BE2C (cell line): ENCODE data around the gene CACNG6.

Experiments used
- DNase-seq: peaks from one replicate; pipeline ENCODE4 v3.0.0-alpha.2; 2020
- H3K27me3 ChIP-seq: fragments of 250-450 bp; sonication (Bioruptor Pico); 2 replicates; pipeline ENCODE4 v1.5.1; 2020; ENCODE audit warnings: mild to moderate bottlenecking
- H3K36me3 ChIP-seq: fragments of 250-450 bp; sonication (Bioruptor Pico); 2 replicates; pipeline ENCODE4 v1.5.1; 2020; ENCODE audit warnings: mild to moderate bottlenecking
- H3K4me1 ChIP-seq: fragments of 250-450 bp; sonication (Bioruptor Pico); 2 replicates; pipeline ENCODE4 v1.5.1; 2020
- H3K4me3 ChIP-seq: 2 replicates; pipeline ENCODE4 v1.5.1; 2011; ENCODE audit warnings: low read depth, low read length
- H3K9me3 ChIP-seq: fragments of 250-450 bp; sonication (Bioruptor Pico); 2 replicates; pipeline ENCODE4 v1.5.1; 2020
- CTCF ChIP-seq: IDR thresholded peaks from 2 replicates; pipeline ENCODE4 v1.5.1; 2012; ENCODE audit warnings: mild to moderate bottlenecking, low read depth, low read length

The CACNG6 gene

GRCh38 chr19:53962887-53963431 lies 28.5 kb upstream of the CACNG6 start, which contains the start of gene CACNG8:
Gene CACNG8 (plus strand): TSS chr19:53962937.
- H3K4me3 ChIP-seq = no peak within 1 kb of the TSS
- H3K27me3 ChIP-seq = peaks cover 33% of the 10 kb centered on the region
- H3K9me3 ChIP-seq = no peaks in the 10 kb centered on the region
- H3K36me3 ChIP-seq = no peaks in the 10 kb centered on the region
- no peaks in the 10 kb centered on the region for H3K4me1 ChIP-seq
- DNase-seq = no peak
- no peak for TF ChIP-seq CTCF

- no peak for TF ChIP-seq CTCF
- no peaks in the 10 kb centered on the region for H3K9me3 ChIP-seq
- no peak overlapping the region for H3K4me3 ChIP-seq
- H3K36me3 ChIP-seq = no peaks in the 10 kb centered on the region
- H3K4me1 ChIP-seq = no peaks in the 10 kb centered on the region
- DNase-seq = no peak
- H3K27me3 ChIP-seq = peaks cover 33% of the 10 kb centered on the region
Observed at GRCh38 chr19:53965091-53965490, 26.3 kb upstream of the CACNG6 start.

- H3K4me1 ChIP-seq = no peaks in the 10 kb centered on the region
- H3K9me3 ChIP-seq = no peaks in the 10 kb centered on the region
- TF ChIP-seq CTCF = no peak
- H3K27me3 ChIP-seq = peaks cover 20% of the 10 kb centered on the region
- H3K36me3 ChIP-seq = no peaks in the 10 kb centered on the region
- no peak overlapping the region for H3K4me3 ChIP-seq
- DNase-seq = no peak
Observed at GRCh38 chr19:53966931-53967330, 24.5 kb upstream of the CACNG6 start.

- no peaks in the 10 kb centered on the region for H3K4me1 ChIP-seq
- H3K27me3 ChIP-seq = peaks cover 5% of the 10 kb centered on the region
- H3K4me3 ChIP-seq = no peak overlapping the region
- DNase-seq = no peak
- TF ChIP-seq CTCF = no peak
- H3K9me3 ChIP-seq = no peaks in the 10 kb centered on the region
- H3K36me3 ChIP-seq = no peaks in the 10 kb centered on the region
Observed at GRCh38 chr19:53969366-53969765, 22.1 kb upstream of the CACNG6 start.

- Histone ChIP-seq H3K4me3 (no peak overlapping the region), H3K4me1 (no peaks in the 10 kb centered on the region), H3K27me3 (no peaks in the 10 kb centered on the region), H3K9me3 (no peaks in the 10 kb centered on the region), H3K36me3 (no peaks in the 10 kb centered on the region)
- no peak for TF ChIP-seq CTCF
- no peak for DNase-seq
Observed at GRCh38 chr19:53971673-53972072, 19.8 kb upstream of the CACNG6 start.

GRCh38 chr19:53977429-53977990 lies 13.9 kb upstream of the CACNG6 start:
- TF ChIP-seq CTCF = no peak

More at GRCh38 chr19:53977429-53977990, 13.9 kb upstream of the CACNG6 start:
- Histone ChIP-seq H3K36me3 (no peaks in the 10 kb centered on the region), H3K4me1 (no peaks in the 10 kb centered on the region), H3K4me3 (no peak overlapping the region), H3K27me3 (peaks cover 3% of the 10 kb centered on the region; the same call in 1 of the 2 replicates), H3K9me3 (peaks cover 3% of the 10 kb centered on the region; the same call in 1 of the 2 replicates)
- peak; percentile 78 for DNase-seq
